ENCODE measurements around the gene TRUB1.

DNA sequence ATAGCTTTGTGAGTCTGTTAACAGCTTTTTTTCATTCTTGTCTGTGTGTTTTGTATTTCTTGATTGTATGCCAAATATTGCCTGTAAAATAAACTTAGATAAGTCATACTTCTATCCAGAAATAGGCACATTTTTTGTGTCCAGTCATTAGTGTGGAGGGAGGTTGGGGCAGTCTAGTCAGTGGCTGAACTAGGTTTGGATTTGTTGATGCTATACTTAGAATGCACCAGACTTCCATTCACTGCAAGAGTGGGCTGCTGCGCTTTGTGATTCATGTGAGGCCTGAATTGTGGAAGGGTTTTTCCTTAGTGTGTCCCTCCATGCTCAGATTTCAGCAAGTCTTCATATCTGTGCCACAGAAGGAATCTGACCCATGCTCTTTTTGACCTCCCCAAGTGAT, 50.0 kb downstream of the TRUB1 start:
- TF ChIP-seq, protein P1, sequence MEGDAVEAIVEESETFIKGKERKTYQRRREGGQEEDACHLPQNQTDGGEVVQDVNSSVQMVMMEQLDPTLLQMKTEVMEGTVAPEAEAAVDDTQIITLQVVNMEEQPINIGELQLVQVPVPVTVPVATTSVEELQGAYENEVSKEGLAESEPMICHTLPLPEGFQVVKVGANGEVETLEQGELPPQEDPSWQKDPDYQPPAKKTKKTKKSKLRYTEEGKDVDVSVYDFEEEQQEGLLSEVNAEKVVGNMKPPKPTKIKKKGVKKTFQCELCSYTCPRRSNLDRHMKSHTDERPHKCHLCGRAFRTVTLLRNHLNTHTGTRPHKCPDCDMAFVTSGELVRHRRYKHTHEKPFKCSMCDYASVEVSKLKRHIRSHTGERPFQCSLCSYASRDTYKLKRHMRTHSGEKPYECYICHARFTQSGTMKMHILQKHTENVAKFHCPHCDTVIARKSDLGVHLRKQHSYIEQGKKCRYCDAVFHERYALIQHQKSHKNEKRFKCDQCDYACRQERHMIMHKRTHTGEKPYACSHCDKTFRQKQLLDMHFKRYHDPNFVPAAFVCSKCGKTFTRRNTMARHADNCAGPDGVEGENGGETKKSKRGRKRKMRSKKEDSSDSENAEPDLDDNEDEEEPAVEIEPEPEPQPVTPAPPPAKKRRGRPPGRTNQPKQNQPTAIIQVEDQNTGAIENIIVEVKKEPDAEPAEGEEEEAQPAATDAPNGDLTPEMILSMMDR (IDR thresholded peaks at IDR 0.05; ENCODE audit: low read depth, low read length) = no peak
- no peak for TF ChIP-seq EZH2phosphoT487 (IDR thresholded peaks at IDR 0.05; ENCODE audit: low read depth)

Measured in OCI-LY3 (cell line).